Renal cortical epithelial cell (primary cell): ENCODE data around the gene ABCG2. TPM values are rescaled to one million over a fixed set of nuclear protein-coding genes. Genes with fewer than 3 reads are reported as not detected.
A peak's percentile ranks its signal among the peaks of the same experiment; 100 is the strongest.

ENCODE experiments used
- DNase-seq: peaks from one replicate; pipeline ENCODE4 v3.0.0-alpha.2; 2011; ENCODE audit warnings: low read depth
- total RNA-seq: library from RNA; depleted of rRNA; stranded (reverse); fragments of >200 nt; gene quantifications from 2 replicates; pipeline ENCODE4 v1.2.3, GENCODE V29; 2014

ABCG2 gene
- total RNA-seq, 1 donor from 2014 or later: 0.55 TPM

DNA sequence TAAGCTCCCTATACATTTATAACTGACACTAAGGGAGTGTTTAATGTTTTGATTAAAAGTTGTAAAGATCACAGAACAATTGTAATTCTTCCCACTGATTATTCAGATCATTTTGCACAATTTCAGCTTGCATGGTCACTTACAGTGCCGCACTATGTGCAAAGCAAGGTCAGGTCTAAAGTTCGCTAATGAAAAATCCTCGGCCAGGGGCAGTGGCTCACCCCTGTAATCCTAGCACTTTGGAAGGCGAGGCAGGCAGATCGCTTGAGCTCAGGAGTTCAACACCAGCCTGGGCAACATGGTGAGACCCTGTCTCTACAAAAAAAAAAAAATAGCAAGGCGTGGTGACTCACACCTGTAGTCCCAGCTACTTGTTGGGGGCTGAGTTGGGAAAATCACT, 94.0 kb downstream of the ABCG2 start:
- no peak for DNase-seq

DNA sequence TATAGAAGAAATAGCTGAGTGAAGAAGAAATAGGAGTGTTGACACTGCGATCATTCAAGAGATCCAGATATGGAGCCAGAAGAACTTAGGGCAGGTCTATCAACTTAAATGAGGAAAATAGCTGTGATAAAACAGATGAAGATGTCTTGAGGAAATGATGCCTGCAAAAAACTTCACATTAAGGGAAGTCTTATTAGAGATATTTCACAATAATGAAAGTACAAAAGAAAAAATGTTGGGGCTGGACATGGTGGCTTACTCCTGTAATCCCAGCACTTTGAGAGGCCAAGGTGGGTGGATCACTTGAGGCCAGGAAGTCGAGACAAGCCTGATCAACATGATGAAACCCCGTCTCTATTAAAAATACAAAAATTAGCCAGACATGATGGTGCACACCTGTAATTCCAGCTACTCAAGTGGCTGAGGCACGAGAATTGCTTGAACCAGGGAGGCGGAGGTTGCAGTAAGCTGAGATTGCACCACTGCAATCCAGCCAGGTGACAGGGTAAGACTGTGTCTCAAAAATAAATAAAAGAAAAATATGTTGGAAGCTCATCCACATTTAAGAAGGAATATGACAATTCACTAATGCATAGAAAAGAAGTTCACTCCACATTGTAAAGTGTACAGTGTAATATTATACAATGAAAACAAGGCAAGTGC, 94.7 kb downstream of the ABCG2 start:
- DNase-seq: peak; percentile 28

DNA sequence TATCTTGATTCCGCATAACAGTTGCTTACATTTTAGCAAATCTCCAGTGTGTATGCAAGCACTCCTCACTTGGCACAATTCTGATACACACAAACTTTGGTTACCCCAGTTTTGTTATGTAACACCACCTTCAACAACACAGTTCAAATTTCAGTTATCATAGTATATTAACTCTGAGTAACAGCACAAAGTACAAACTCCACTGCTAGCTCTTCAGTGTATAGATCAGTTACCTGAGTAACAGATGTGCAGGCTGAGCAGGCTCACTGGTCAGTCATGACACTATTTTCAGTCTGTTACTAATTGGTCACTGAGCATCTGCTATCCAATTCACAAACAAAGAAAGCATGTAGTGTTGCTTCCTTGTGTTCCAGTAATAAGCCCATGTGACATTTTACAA, 95.6 kb downstream of the ABCG2 start:
- DNase-seq: peak; percentile 30

DNA sequence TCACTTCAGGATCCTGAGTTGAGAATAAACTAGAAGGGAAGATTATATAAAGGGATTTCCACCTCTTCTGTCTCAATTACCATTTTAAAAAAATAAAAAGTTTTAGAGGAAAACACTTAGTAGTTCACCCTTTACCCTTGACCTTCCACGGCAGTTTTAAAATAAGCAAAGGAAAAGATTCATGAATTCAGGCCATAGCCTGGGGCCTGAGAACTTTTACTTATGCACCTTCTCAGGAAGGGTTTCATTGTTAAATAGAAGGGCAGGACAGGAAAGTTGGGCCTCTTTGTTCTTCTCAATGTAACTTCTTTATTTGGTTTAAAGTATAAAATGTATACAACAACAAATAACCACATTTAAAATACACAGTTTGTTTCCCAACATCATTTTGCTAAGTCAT, 96.1 kb downstream of the ABCG2 start:
- no peak for DNase-seq

DNA sequence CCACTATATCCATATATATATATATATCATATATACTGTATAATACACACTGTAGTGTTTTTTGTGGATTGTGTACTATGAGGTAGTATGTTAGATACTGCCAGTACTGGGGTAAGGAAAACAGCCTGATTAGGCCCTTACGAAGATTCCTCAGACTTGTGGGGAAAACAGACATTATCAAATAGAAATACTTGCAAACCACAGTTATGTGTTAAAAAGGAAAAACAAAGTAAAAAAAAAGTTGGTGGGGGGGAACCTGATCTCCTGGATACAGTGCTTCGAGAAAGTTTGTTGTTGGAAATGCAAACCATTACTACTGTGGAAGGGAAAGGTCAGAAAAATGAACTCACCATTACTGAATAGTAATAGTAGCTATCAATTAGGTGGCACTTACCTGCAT, 98.0 kb downstream of the ABCG2 start:
- peak; percentile 36 for DNase-seq

DNA sequence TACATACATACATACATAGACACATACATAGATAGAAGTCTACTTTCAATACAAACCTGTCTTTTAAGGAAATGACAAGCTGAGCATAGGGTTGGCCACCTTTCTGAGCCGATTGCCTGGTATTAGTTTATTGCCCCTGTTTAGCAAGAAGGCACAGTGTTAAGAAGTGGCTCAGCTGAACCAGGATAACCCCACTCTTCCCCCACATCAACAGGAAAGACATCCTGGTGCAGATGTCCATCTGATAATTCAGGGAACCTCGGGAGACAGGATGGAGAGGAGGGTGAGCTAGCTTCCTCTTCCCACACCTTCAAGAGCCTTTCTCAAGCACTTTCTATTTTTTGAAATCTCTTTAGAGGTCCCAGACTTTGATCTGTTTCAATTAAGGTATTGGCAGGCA, 98.7 kb downstream of the ABCG2 start:
- DNase-seq: no peak

DNA sequence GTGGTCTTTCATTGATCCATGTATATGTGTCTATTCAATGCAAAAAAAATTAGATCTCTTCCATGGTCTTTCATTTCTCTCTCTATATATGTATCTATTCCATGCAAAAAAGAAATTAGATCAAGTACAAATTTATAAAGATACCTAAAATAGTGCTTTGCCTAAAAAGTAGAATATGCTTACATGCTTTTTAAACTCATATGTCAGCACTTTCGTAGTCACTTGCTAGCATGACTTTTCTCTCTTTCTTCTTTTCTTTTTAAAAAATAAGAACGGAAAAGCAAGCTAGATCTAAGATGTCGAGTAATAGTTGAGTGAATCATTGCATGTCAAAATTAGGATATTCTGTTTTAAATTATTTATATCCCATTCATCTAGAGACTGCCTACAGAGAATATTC, 100.1 kb downstream of the ABCG2 start:
- no peak for DNase-seq

DNA sequence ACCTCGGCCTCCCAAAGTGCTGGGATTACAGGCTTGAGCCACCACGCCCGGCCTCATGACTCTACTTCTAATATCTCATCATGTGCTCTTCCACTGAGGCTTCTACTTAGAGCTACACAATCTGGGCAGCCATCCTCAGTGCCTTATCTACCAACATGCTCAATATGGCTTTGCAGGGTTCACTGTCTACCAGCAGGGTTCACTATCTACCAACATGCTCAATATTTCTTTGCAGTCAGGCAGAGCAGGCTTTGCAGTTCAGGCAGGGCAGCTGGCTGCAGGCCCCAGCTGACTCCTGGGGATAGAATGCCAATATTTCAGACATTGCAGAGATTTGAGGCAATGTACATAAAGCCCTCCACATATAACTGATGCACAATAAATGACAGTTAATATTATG, 103.5 kb downstream of the ABCG2 start:
- DNase-seq: peak; percentile 65

DNA sequence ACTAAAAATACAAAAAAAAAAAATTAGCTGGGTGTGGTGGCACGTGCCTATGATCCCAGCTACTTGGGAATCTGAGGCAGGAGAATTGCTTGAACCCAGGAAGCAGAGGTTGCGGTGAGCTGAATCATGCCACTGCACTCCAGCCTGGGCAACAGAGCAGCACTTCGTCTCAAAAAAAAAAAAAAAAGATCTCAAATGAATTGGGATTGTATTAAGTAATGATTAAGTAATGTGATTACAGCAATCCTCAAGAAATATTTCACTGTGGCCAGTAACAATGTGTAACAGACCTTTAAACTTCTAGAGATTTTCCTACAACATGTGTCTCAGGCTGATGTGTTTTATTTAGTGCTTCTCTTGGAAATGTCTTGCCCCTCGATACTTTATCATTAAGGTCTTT, 104.2 kb downstream of the ABCG2 start:
- peak; percentile 96 for DNase-seq

DNA sequence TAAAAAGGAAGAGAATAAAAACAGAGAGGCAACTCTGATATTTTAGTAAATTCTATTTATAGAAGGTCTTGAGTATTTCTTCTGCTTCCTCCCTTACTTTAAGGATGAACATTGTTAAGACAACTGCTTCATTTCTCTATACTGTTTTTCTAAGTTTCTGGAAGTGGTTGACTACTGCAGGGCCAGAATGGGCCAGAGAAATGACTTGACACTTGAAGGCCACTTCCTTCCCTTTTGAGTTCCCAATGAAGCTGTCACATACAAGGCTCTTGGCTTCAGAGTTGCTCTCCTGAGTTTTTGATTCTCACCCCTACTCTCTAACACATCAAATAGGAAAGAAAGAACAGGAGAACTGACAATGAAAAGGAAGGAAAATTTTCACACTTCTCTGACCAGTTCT, 113.4 kb downstream of the ABCG2 start:
- DNase-seq: no peak

DNA sequence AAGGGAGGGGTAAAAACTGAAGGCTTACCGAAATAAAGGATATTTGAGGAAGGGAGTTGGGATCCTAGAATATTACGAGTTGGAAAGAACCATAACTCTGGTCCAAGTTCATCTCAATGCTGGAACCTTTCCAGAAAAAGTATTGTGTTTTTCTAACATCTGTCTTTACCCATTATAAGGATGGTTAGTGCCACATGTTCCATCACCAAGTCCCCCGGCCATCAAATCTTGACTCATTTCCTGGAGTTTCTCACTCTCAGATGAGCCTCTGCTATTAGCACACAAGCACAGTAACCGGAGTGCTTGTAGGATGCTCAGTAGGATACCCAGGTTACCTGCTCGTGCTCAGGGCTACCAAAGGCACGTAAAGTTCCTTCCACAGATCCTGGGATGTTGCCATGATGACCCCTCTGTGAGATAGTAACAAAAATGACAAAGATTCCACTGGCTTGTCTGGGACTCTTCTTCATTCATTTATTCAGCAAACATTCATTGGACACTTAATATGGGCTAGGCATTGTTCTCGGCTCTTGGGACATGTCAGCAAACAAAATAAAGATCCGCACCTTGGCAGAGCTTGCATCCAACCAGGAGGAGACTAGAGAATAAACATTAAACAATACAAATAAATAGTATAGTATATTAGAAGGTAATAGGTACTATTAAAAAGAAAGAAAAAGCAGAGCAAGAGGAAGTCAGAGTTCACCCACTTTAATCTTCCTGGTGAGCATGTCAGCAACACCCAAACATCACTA, 114.7 kb downstream of the ABCG2 start:
- DNase-seq: no peak

DNA sequence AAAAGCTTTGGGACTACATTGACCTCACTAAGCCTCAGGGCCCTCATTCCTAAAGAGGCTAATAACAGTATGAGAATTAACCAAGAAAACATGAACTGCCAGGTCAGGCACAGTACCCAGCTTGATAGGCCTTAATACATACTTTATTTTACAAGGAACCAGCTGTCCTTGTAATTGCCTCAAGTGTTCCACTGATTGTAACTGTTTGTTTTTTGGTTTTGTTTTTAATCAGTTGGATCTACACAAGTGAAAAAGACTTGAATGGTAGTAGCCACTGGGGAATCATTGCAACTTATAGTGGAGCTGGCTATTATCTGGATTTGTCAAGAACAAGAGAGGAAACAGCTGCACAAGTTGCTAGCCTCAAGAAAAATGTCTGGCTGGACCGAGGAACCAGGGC, 115.4 kb downstream of the ABCG2 start:
- no peak for DNase-seq

DNA sequence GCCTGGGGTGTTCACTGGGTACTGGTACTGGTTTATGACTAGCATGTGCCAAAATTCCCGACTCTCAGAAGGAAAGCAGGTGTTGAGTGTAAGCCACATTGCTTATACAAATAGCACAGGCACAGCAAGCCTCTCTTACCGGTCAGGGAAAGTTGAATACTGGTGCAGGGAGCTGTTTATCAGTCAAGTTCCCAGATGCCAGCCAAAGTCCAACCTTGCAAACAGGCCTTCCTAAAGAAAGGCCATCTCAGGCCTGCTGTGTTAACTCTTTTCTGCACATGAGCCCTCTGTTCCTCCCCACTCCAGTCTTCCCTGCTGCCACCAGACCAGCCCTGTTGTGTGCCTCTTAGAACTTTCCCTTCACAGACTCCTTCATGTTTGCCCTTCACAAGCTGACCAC, 116.8 kb downstream of the ABCG2 start:
- DNase-seq: no peak

DNA sequence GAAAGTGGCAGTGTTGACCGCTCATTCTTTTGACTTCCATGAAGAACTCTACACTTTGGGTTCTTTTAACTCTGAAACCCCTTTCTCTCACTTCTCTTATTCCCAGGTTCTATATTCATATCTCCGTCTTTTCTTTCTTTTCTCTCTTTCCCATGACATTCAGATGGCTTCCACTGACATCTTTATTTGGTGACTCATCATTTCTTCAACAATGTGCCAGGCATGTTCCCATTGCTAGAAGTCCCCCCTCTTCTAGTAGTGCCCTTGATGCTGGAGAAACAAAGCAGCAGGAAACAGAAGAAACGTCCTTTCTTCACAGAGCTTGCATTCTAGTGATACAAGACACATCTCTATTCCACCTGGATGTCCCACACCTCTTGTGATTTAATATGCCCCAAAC, 117.7 kb downstream of the ABCG2 start:
- DNase-seq: peak; percentile 12

Other genes starting within 250 kb of the ABCG2 start
- 723 and 3,280 TPM in 2 replicates for gene SPP1, start 182.9 kb downstream of the ABCG2 start, total RNA-seq
- 29.2 and 189 TPM in 2 replicates for gene PKD2, start 151.0 kb downstream of the ABCG2 start, total RNA-seq
- gene PPM1K, start 125.9 kb upstream of the ABCG2 start, total RNA-seq: 12.4 and 17.2 TPM in 2 replicates
- 25.6 and 27.4 TPM in 2 replicates for gene HERC6, start 220.2 kb upstream of the ABCG2 start, total RNA-seq